Vagina (tissue), 2 donors: Measurements from ENCODE around the gene ZCWPW1.

ENCODE experiments used
- POLR2A ChIP-seq, 2 donors: fragments of 450-650 bp; IDR thresholded peaks; one replicate each; pipeline ENCODE4 v1.6.1; 2017; ENCODE audit warnings: antibody characterized with exemption in 2 of 2, mild to moderate bottlenecking in 2 of 2, moderate library complexity in 2 of 2
- POLR2AphosphoS5 ChIP-seq, 2 donors: sonication (generic); formaldehyde crosslinking; IDR thresholded peaks; one replicate each; pipeline ENCODE4 v1.9.0; 2017; ENCODE audit warnings: antibody characterized with exemption in 2 of 2, mild to moderate bottlenecking in 2 of 2, low read depth in 1 of 2; ENCODE audit not compliant: insufficient read depth in 1 of 2
- TF ChIP-seq, protein P1 (sequence below), 3 experiments: fragments of 450-650 bp in 2 of 3; fragments of 200-600 bp in 1 of 3; sonication (generic) in 1 of 3; IDR thresholded peaks; one replicate each; pipeline ENCODE4 v1.5.1; 2017 to 2019; ENCODE audit warnings: antibody characterized with exemption in 3 of 3, mild to moderate bottlenecking in 2 of 3, moderate library complexity in 2 of 3

DNA sequence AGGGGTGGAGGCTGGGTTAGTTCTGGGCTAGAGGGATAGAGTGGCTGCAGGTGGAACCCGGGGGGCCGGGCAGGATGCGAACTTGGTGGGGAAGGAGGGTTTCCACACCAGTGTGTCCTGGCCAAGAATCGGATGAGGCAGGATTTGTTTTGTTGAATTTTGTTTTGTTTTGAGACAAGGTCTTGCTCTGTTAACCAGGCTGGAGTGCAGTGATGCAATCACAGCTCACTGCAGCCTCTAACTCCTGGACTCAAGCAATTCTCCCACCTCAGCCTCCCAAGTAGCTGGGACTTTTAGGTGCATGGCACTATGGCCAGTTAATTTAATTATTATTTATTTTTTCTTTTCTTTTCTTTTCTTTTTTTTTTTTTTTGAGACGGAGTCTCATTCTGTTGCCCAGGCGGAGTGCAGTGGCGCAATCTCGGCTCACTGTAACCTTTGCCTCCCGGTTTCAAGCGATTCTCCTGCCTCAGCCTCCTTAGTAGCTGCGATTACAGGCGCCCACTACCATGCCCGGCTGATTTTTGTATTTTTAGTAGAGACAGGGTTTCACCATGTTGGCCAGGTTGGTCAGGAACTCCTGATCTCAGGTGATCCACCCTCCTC, 20.8 kb upstream of the ZCWPW1 start:
- TF ChIP-seq POLR2A (IDR thresholded peaks at IDR 0.05) (no peak), POLR2AphosphoS5 (IDR thresholded peaks at IDR 0.05; ENCODE audit: insufficient read depth in 1 of 2, low read depth in 1 of 2) (no peak)
- TF ChIP-seq, protein P1, sequence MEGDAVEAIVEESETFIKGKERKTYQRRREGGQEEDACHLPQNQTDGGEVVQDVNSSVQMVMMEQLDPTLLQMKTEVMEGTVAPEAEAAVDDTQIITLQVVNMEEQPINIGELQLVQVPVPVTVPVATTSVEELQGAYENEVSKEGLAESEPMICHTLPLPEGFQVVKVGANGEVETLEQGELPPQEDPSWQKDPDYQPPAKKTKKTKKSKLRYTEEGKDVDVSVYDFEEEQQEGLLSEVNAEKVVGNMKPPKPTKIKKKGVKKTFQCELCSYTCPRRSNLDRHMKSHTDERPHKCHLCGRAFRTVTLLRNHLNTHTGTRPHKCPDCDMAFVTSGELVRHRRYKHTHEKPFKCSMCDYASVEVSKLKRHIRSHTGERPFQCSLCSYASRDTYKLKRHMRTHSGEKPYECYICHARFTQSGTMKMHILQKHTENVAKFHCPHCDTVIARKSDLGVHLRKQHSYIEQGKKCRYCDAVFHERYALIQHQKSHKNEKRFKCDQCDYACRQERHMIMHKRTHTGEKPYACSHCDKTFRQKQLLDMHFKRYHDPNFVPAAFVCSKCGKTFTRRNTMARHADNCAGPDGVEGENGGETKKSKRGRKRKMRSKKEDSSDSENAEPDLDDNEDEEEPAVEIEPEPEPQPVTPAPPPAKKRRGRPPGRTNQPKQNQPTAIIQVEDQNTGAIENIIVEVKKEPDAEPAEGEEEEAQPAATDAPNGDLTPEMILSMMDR (IDR thresholded peaks at IDR 0.05), result no peak
